ENCODE results near the gene TNFSF12.

- TF ChIP-seq CTCF (IDR thresholded peaks at IDR 0.05) (no peak), POLR2A (IDR thresholded peaks at IDR 0.05) (no peak)
These were observed 2.5 kb downstream of the TNFSF12 start for GRCh38 chr17:7551396-7551795.

Data from lower leg skin (tissue), 3 donors.